ENCODE measurements around the gene HLA-A.

The HLA-A gene

DNA sequence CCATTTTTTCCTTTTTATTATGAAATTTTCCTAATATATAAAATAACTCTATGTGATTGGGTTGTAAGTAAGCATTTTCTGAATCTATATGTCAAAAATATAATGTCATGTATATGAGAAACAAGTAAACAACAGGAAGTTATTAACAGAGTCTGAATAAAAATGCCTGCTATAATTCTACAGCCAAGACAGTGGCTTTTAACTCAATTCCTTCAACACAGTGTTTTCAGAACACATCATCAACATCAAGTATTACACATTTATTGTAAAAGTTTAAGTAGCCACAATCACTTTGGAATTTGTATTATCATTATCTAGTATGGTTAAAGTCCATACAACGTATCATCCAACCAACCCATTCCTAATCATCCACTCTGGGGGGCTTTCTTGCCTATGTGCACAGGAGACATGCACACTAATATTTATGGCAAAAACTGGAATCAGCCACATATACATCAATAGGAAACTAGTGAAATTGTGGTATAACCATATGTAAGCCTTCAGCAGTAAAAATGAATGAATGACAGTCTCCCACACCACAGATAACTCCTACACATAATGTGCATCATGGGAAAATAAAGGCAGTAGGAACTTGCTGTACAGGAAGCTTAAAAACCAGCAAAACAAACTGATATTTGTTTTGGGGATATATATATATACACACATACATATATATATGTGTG lies 6.9 kb upstream of the HLA-A start:
- DNase-seq (ENCODE audit: low read depth), result no peak

- DNase-seq (ENCODE audit: low read depth), result no peak
These were observed 3.4 kb upstream of the HLA-A start for GRCh38 chr6:29938746-29939508.

DNA sequence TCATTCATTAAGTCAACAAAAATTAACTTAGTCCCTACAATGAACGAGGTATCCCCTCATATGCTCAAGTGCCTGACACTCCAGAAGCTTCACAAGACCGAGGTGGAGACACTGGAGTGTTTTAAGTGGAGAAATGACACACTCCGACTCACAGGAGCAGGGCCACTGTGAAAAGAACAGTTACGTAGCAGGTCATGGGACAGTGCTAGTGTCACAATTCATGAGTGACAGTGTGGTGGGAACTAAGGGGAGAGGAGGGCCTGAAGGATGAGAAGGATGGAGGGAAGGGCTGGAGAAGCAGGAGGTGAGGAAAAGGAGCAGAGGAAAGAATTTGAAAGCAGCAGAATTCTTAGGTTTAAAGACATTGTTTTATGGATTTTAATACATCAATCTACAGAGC lies 1.3 kb upstream of the HLA-A start:
- DNase-seq (ENCODE audit: low read depth), result no peak

- no peak for DNase-seq (ENCODE audit: low read depth)
These were observed 861 bp upstream of the HLA-A start for GRCh38 chr6:29941471-29941870.

- DNase-seq (ENCODE audit: low read depth), result no peak
These were observed 437 bp upstream of the HLA-A start for GRCh38 chr6:29941916-29942274.

GRCh38 chr6:29943053-29943966 lies 978 bp downstream of the HLA-A start:
- no peak for DNase-seq (ENCODE audit: low read depth)

DNA sequence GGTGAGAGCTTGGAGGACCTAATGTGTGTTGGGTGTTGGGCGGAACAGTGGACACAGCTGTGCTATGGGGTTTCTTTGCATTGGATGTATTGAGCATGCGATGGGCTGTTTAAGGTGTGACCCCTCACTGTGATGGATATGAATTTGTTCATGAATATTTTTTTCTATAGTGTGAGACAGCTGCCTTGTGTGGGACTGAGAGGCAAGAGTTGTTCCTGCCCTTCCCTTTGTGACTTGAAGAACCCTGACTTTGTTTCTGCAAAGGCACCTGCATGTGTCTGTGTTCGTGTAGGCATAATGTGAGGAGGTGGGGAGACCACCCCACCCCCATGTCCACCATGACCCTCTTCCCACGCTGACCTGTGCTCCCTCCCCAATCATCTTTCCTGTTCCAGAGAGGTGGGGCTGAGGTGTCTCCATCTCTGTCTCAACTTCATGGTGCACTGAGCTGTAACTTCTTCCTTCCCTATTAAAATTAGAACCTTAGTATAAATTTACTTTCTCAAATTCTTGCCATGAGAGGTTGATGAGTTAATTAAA lies 3.0 kb downstream of the HLA-A start:
- no peak for DNase-seq (ENCODE audit: low read depth)

- DNase-seq (ENCODE audit: low read depth), result no peak
These were observed 4.1 kb downstream of the HLA-A start for GRCh38 chr6:29946223-29947076.

DNA sequence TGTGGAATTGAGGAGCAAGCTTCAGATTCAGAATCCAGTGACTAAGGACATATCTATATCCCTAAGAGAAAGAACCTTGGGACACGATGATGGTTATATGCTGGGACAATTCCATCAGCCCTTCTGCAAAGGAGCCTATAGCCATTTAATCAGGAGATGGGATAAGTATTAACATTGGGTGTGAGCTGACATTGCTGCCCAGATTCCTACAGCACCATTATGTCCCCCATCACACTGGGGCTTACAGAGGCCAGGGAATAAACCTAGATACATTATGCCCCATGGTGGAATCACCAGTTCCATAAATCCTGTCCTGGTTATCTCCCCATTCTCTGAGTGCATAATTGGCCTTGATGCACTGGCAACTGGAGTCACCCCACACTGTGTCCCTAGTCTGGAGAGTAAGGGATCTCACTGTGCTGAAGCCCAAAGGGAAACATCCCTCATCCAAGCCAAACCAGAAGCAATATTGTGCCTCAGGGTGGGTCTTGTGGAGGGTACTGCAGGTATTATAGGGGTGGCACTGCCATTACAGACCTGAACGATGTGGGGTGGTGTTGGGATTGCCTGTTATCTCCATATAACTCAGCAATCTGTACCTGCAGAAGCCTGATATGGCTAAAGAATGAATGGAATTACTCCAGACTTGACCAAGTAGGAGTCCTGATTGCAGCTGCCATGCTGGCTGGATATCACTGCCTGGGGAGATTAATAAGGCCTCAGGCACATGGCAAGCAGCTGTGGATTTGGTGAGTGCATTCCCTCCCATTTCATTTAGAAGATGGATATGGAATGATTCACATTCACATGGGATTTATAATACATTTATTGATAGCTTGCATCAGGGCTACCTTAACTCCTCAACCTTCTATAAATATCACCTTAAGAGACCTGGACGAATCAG lies 5.0 kb downstream of the HLA-A start:
- no peak for DNase-seq (ENCODE audit: low read depth)

DNA sequence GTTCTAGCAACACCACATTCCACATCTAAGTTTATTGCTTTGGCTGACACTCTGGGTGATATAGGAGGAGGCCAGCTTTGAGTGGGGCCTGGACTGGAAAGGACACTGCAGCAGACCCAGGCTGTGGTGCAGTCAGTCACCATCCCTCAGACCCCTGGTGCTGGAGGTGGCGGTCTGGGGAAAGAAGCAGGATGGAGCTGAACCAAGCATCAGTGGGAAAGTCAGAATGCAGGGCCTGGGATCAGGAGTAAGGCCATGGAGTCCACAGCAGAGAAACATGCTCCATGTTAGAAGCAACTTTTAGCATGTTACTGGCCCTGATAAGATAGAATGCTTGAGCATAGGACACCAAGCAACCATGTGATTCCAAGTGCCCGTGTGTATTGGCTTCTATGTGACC lies 5.9 kb downstream of the HLA-A start:
- no peak for DNase-seq (ENCODE audit: low read depth)

DNA sequence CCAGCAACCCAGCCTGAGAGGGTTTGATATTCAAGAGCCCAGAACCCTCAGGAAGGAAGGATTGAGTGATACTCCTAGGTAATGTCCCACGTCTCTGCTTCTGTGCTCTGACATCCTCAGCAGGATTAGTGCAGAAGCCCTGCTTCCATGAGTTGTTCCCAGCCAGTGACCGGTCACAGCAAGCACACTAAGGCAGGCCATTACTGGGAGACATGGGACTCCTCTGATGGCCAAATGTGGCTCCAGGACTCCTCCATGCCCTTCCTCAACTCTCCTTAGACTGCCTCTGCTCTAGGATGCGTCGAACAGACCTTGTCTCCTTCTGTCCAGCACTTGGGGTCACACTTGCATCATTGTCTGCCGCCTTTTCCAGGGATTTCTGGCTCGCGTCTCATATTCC lies 7.6 kb downstream of the HLA-A start:
- DNase-seq (ENCODE audit: low read depth), result no peak

DNA sequence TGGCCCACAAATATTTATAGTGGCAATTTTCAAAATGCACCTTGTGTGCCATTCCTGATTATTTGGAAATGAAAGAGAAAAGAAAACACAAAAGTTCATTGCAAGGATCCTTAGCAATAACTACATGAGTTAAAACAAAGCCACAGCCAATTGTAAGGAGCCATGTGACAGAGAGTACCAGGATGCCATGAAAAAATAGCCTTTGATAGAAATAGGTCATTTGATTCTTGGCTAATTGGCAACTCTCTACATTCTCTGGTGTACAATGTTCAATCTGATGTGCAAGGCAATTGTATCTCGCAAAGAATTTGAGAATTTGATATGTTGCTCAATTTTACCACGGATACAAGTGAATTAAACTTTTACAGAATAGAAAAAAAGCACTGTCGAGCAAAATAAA lies 9.6 kb downstream of the HLA-A start:
- no peak for DNase-seq (ENCODE audit: low read depth)

- DNase-seq (ENCODE audit: low read depth), result no peak
These were observed 10.7 kb downstream of the HLA-A start for GRCh38 chr6:29953001-29953441.

GRCh38 chr6:29953686-29954085 lies 11.4 kb downstream of the HLA-A start:
- DNase-seq (ENCODE audit: low read depth), result no peak

GRCh38 chr6:29954272-29954671 lies 11.9 kb downstream of the HLA-A start:
- DNase-seq (ENCODE audit: low read depth), result no peak

DNA sequence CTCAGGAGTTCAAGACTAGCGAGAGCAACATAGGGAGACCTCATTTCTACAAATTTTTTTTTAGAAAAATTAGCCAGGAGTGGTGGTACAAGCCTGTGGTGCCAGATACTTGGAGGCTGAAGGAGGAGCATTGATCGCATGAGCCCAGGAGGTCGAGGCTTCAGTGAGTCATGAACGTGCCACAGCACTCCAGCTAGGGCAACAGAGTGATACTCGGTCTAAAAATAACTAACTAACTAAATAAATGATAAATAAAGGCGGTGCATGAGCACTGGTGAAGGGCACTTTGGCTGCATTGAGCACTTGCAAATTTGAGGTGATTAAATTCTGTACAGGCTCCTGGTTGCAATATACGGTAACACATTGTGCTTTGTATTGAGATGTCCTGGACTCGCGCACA lies 13.5 kb downstream of the HLA-A start:
- DNase-seq (ENCODE audit: low read depth), result no peak

DNA sequence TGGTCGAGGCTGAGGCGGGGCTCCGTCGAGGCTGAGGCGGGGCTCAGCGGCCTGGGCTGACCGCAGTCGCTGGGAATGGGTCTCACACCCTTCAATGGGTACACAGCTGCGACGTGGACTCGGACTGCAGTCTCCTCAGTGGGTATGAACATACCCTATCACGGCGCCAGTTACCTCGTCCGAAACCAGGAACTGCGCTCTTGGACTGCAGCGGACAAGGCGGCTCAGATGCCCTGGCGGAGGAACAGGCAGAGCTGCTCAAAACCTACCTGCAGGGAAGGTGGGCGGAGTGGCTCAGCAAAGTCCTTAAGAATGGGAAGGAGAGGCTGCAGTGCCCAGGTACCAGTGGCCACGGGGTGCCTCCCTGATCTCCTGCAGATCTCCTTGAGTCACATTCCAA lies 14.2 kb downstream of the HLA-A start:
- no peak for DNase-seq (ENCODE audit: low read depth)

DNA sequence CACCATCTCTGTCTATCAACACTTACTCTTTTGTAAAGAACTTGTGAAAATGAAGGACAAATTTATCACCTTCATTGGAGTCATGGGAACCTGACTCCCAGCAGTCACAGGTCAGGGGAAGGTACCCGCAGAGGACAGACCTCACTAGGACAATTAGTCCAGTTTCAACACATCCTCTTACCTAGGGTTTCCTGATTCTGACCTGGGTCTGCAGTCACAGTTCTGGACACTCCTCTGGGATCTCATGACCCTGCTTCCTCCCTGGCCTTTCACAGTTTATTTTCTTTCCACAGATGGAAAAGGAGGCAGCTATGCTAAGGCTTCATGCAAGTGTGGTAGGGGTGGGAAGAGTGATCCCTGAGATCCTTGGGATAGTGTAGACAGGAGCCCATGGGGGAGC lies 15.7 kb downstream of the HLA-A start:
- DNase-seq (ENCODE audit: low read depth), result no peak

GRCh38 chr6:29958921-29959320 lies 16.6 kb downstream of the HLA-A start:
- DNase-seq (ENCODE audit: low read depth), result no peak

DNA sequence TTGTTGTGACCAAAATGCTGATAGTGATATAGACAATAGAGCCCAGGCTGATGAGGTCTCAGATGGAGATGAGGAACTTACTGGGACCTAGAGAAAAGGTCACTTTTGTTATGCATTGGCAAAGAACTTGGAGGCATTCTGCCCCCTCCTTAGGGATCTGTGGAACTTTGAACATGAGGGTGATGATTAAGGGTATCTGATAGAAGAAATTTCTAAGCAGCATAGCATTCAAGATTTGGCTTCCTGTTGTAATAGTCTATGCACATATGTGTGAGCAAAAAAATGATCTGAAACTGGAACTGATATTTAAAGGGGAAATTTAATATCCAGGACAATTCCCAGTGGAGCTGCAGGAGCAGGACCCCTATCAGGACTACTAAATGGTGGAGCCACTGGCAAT lies 17.1 kb downstream of the HLA-A start:
- no peak for DNase-seq (ENCODE audit: low read depth)

- no peak for DNase-seq (ENCODE audit: low read depth)
These were observed 19.6 kb downstream of the HLA-A start for GRCh38 chr6:29961966-29962365.

Data from stimulated activated CD8-positive, alpha-beta memory T cell treated with anti-CD3 and anti-CD28 coated beads, Interleukin-4, amount 100 ng/mL, for 24 hours (primary cell).